ENCODE measurements around the gene SETD4.

- TF ChIP-seq CTCF (IDR thresholded peaks at IDR 0.05 in 2 of 3, conservative IDR thresholded peaks at IDR 0.05 in 1 of 3; ENCODE audit: borderline replicate concordance in 1 of 3, insufficient read depth in 1 of 3, low read depth in 2 of 3, low read length in 2 of 3), result no peak
- no peak for TF ChIP-seq SP1 (IDR thresholded peaks at IDR 0.05; ENCODE audit: low read depth)
- TF ChIP-seq POLR2AphosphoS5 (IDR thresholded peaks at IDR 0.05; ENCODE audit: low read depth, low read length), result no peak
- TF ChIP-seq RAD21 (IDR thresholded peaks at IDR 0.05; ENCODE audit: low read depth), result no peak
- TF ChIP-seq ZNF274 (IDR thresholded peaks at IDR 0.05; ENCODE audit: low read depth, low read length), result no peak
- TF ChIP-seq REST (IDR thresholded peaks at IDR 0.05; ENCODE audit: low read depth), result no peak
- no peak for TF ChIP-seq ELF1 (IDR thresholded peaks at IDR 0.05; ENCODE audit: borderline replicate concordance, low read depth)
- no peak for TF ChIP-seq FOSL1 (IDR thresholded peaks at IDR 0.05; ENCODE audit: low read depth)
- TF ChIP-seq SRF (IDR thresholded peaks at IDR 0.05; ENCODE audit: low read depth), result no peak
- TF ChIP-seq POLR2A (IDR thresholded peaks at IDR 0.05; ENCODE audit: borderline replicate concordance, extremely low read depth, insufficient read depth, insufficient read length), result no peak
- no peak for TF ChIP-seq ZFX (IDR thresholded peaks at IDR 0.05)
These were observed 17.4 kb upstream of the SETD4 start for GRCh38 chr21:36077758-36078157.
